ENCODE data around the gene GYS1. TPM values are rescaled to one million over a fixed set of nuclear protein-coding genes. Genes with fewer than 3 reads are reported as not detected.

GYS1 gene
- total and polyA plus RNA-seq, 8 donors = 42.5 to 56.3 (median 48.7) TPM

- no peak for TF ChIP-seq CTCF (IDR thresholded peaks at IDR 0.05)
- Histone ChIP-seq H3K4me3 (peak overlapping the region; percentile 56 to 63), H3K4me1 (peaks cover 18 to 43% of the 10 kb centered on the region in 2 donors), H3K27ac (peak overlapping the region; percentile 86 to 92), H3K27me3 (no peaks in the 10 kb centered on the region), H3K9me3 (no peaks in the 10 kb centered on the region), H3K36me3 (peaks cover 0 to 33% of the 10 kb centered on the region in 2 donors)
- ATAC-seq (peak; percentile 11), DNase-seq (peak in 1 of 4 donors; percentile 50)
- intact Hi-C loops (cut with DNase I) = no loop called here
Measured at GRCh38 chr19:48992581-48993174, 431 bp downstream of the GYS1 start.

- no peaks in the 10 kb centered on the region for H3K9me3 ChIP-seq
- H3K27ac ChIP-seq = peak overlapping the region; percentile 86 to 92
- intact Hi-C loops (cut with DNase I) = no loop called here
- no peaks in the 10 kb centered on the region for H3K27me3 ChIP-seq
- peaks cover 18 to 43% of the 10 kb centered on the region in 2 donors for H3K4me1 ChIP-seq
- peak overlapping the region; percentile 56 to 63 for H3K4me3 ChIP-seq
- peaks cover 0 to 38% of the 10 kb centered on the region in 2 donors for H3K36me3 ChIP-seq
- DNase-seq = peak in 2 of 4 donors; percentile 78 to 80
- no peak for TF ChIP-seq CTCF (IDR thresholded peaks at IDR 0.05)
- ATAC-seq = peak; percentile 67
Measured at GRCh38 chr19:48991873-48992580, 1.1 kb downstream of the GYS1 start.

GRCh38 chr19:48991011-48991609 lies 2.0 kb downstream of the GYS1 start:
- H3K27me3 ChIP-seq = no peaks in the 10 kb centered on the region
- intact Hi-C loops (cut with DNase I) = no loop called here
- no peak overlapping the region for H3K27ac ChIP-seq
- H3K9me3 ChIP-seq = no peaks in the 10 kb centered on the region
- peaks cover 0 to 45% of the 10 kb centered on the region in 2 donors for H3K36me3 ChIP-seq
- TF ChIP-seq CTCF (IDR thresholded peaks at IDR 0.05) = no peak
- H3K4me3 ChIP-seq = peak overlapping the region in 1 of 2 donors; percentile 56
- peaks cover 18 to 43% of the 10 kb centered on the region in 2 donors for H3K4me1 ChIP-seq
- ATAC-seq (no peak), DNase-seq (no peak)

GRCh38 chr19:48990400-48990799 lies 2.7 kb downstream of the GYS1 start:
- H3K9me3 ChIP-seq = no peaks in the 10 kb centered on the region
- H3K4me1 ChIP-seq = peaks cover 18 to 43% of the 10 kb centered on the region in 2 donors
- intact Hi-C loops (cut with DNase I) = no loop called here
- H3K4me3 ChIP-seq = no peak overlapping the region
- no peak for ATAC-seq
- H3K36me3 ChIP-seq = peaks cover 0 to 53% of the 10 kb centered on the region in 2 donors
- no peak for TF ChIP-seq CTCF (IDR thresholded peaks at IDR 0.05)
- no peaks in the 10 kb centered on the region for H3K27me3 ChIP-seq
- no peak for DNase-seq
- no peak overlapping the region for H3K27ac ChIP-seq

DNA sequence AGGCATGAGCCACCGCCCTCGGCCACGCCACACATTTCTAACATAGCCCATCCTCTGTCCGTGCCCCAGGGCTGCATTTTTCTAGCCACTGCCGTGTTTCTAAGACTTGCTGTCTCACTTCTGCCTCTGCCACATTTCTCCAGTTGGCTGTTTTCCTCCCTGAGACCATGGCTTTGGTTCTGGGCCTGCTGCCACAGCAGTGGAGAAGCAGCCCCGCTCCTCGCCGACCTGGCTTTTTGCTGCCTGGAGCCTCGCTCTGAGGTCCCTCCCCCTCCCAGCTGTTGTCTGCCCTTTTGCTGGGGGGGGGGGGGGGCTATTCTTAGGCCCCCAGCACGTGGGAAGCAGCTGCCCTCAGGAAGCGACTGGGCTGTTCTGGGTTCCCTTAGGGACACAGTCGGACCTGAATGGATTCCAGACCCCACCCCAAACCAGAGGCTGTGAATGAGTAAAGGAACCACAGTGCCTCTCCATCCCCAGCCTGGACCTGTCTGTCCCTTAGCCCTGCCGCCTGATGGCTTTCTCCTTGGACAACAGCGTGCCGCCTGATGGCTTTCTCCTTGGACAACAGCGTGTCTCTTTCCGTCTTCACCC lies 3.3 kb downstream of the GYS1 start:
- no peaks in the 10 kb centered on the region for H3K27me3 ChIP-seq
- ATAC-seq = no peak
- no peak overlapping the region for H3K27ac ChIP-seq
- H3K9me3 ChIP-seq = no peaks in the 10 kb centered on the region
- no peak overlapping the region for H3K4me3 ChIP-seq
- H3K4me1 ChIP-seq = peaks cover 16 to 38% of the 10 kb centered on the region in 2 donors
- TF ChIP-seq CTCF (IDR thresholded peaks at IDR 0.05) = no peak
- peaks cover 0 to 59% of the 10 kb centered on the region in 2 donors for H3K36me3 ChIP-seq
- DNase-seq = no peak
- intact Hi-C loops (cut with DNase I) = no loop called here
